AG04449 (cell line): Measurements from ENCODE around the gene ZFP36L2.
A peak's percentile ranks its signal among the peaks of the same experiment; 100 is the strongest.

ENCODE experiments used
- CTCF ChIA-PET: fragments of 350-600 bp; formaldehyde crosslinking; extraction: SDS; loops from one replicate; lab custom pipeline; 2021; ENCODE audit warnings: antibody characterized with exemption; lab: Yijun Ruan, JAX
- POLR2A ChIA-PET: fragments of 400-600, 350-600 bp; formaldehyde crosslinking; extraction: SDS; loops from one replicate; lab custom pipeline; 2020; ENCODE audit warnings: antibody characterized with exemption, inconsistent platforms; lab: Yijun Ruan, JAX
- DNase-seq: peaks from one replicate; pipeline ENCODE4 v3.0.0-alpha.2; 2010; ENCODE audit warnings: low read depth, low spot score
- H3K4me3 ChIP-seq: 2 replicates; pipeline ENCODE4 v1.5.1; 2011; ENCODE audit warnings: low read depth, mild to moderate bottlenecking, control low read depth, low read length
- TF ChIP-seq, protein P1 (sequence below): IDR thresholded peaks from one replicate; pipeline ENCODE4 v1.5.1; 2011; ENCODE audit warnings: mild to moderate bottlenecking, moderate library complexity, low read length, control low read depth, inconsistent platforms; ENCODE audit not compliant: insufficient read depth; ENCODE audit errors: missing control alignments

The ZFP36L2 gene

DNA sequence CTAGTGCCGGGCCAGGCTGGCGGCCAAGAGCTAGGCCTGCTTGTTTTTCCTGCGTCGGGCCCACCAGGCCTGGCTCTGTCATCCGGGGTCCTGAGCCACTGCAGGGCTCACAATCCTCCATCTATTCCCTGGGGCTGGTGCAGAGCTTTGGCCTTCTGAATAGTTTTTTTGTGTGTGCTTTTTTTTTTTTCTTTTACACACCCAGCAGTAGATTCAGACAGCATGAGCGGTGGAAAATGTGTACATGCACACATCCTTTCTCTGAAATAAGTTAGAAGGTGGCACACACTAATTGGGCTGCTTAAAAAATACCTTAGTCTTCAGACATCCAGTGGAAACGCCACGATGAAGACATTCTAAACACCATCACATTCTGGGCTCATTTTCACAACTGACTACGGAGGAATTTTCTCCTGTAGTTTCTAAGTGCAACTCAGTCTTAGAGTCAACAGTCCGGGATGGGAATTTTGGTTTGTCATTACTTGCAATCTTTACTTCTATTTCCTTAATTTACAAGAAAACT, 6.1 kb downstream of the ZFP36L2 start:
- ChIA-PET POLR2A (interaction anchor here (0.7 to 3.1 kb wide), 8 partner anchors 56 to 257 kb away, joined by 3 to 17 read pairs (median 4); no protein-coding TSS in a partner anchor), CTCF (interaction anchor here (1.2 to 15.0 kb wide), 8 partner anchors 9 to 384 kb away, joined by 3 to 293 read pairs (median 6); no protein-coding TSS in a partner anchor)
- DNase-seq: no peak
- TF ChIP-seq, protein P1, sequence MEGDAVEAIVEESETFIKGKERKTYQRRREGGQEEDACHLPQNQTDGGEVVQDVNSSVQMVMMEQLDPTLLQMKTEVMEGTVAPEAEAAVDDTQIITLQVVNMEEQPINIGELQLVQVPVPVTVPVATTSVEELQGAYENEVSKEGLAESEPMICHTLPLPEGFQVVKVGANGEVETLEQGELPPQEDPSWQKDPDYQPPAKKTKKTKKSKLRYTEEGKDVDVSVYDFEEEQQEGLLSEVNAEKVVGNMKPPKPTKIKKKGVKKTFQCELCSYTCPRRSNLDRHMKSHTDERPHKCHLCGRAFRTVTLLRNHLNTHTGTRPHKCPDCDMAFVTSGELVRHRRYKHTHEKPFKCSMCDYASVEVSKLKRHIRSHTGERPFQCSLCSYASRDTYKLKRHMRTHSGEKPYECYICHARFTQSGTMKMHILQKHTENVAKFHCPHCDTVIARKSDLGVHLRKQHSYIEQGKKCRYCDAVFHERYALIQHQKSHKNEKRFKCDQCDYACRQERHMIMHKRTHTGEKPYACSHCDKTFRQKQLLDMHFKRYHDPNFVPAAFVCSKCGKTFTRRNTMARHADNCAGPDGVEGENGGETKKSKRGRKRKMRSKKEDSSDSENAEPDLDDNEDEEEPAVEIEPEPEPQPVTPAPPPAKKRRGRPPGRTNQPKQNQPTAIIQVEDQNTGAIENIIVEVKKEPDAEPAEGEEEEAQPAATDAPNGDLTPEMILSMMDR: no peak
- H3K4me3 ChIP-seq: peak overlapping the region; percentile 86

DNA sequence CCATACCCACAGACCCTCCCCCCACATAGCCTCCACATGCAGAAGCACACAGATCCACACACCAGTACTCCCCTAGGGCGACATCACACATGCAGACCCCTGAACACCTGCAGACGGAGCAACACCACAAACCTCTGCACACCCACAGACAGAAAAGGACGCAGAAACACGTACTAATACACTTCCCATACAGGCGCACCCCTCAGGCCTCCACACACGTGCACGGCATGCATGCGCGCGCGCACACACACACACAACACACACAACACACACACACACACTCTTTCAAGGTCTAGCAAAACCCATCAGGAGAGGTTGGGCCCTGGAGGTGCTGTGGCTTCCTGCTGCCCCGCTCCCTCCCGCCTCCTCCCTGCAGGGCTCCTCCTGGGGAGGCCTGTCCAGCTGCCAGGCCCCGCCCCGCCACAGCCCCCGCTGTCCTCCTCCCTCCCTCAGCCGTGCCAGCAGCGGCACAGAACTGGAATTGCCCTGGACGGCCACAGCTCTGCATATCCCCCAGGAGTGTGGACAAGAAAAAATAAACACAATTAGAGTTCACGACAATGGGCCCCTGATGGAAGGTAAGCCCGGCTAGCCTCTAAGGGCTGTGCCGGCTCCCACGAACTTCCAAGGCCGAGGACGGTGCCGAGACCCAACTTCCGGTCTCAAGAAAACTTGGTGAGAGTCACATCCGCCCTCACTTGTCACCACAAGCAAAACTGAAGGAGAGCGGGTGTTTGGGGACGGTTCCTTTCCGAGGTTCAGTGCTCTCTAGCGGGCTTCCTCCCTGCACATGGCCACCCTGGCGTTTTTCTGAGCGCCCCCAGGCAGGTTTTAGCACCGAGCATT, 6.8 kb downstream of the ZFP36L2 start:
- CTCF ChIA-PET: interaction anchor here (1.2 to 15.0 kb wide), 10 partner anchors 7 to 383 kb away, joined by 3 to 293 read pairs (median 6); partner anchors contain the start of gene ZFP36L2
- DNase-seq: no peak
- TF ChIP-seq, protein P1: no peak
- H3K4me3 ChIP-seq: peak overlapping the region; percentile 86
- POLR2A ChIA-PET: interaction anchor here (0.7 to 3.1 kb wide), 7 partner anchors 55 to 265 kb away, joined by 3 to 17 read pairs (median 4); no protein-coding TSS in a partner anchor

DNA sequence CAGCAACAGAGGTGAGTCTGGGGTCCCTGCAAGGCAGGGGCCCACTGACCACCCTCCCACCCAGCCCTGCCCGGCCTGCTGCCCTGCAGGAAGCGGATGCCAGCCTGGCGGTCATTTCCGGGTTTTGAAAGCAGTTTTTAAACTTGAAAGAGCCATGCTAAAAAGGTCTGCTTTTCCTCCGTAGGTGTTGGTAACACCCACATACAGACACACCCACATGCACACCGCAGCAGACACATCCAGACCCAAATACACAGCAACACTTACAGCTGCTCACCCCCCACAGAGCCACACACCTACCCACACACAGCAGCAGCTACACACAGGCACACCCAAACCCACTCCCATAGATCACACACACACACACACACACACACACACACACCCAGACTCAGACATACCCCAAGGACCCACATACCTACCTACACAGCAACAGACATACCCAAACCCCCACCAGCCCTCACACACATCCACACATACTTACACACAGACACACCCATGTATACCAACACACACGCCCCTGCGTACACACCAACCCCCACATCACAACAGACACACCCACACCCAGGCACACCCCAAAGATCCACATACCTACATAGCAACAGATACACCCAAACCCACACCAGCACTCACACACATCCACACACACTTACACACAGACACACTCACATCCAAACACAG, 7.6 kb downstream of the ZFP36L2 start:
- H3K4me3 ChIP-seq: peak overlapping the region; percentile 86
- CTCF ChIA-PET: interaction anchor here (0.8 to 15.0 kb wide), 11 partner anchors 8 to 390 kb away, joined by 3 to 293 read pairs (median 4); partner anchors contain the start of gene ZFP36L2
- TF ChIP-seq, protein P1: no peak
- DNase-seq: no peak
- POLR2A ChIA-PET: interaction anchor here (1.0 to 3.1 kb wide), 4 partner anchors 8 to 266 kb away, joined by 4 to 17 read pairs (median 8); partner anchors contain the start of gene ZFP36L2

DNA sequence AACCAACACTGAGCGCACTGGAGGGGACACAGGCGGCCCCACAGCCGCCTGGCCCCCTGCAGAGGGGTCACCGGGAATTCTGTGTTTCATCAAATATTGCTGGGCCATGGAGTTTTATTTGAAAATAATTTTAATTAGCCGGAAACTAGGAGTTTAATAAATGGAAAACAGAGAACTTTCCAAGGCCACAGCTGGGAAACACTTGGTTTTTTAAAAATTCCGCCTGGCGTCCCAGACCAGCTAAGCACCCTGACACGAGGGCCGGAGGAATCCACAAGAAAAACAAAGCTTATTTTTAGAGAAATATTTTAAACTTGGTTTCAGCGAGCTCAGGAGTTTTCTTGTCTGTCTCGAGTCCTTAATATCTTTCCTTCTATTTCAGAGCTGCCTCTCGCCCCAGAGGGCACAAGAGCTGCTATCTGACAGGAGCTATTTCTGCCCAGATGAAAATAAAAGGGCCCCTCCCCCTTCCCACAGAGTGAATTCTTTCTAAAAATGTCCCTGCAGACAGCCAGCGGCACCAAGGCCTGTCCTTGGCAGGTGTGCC, 8.2 kb downstream of the ZFP36L2 start:
- no peak for DNase-seq
- ChIA-PET CTCF (interaction anchor here (0.8 to 2.6 kb wide), 9 partner anchors 9 to 390 kb away, joined by 3 to 15 read pairs (median 4); partner anchors contain the start of gene ZFP36L2), POLR2A (interaction anchor here (0.5 to 3.1 kb wide), 5 partner anchors 8 to 266 kb away, joined by 3 to 17 read pairs (median 6); partner anchors contain the start of gene ZFP36L2)
- TF ChIP-seq, protein P1: no peak
- H3K4me3 ChIP-seq: peak overlapping the region; percentile 86

DNA sequence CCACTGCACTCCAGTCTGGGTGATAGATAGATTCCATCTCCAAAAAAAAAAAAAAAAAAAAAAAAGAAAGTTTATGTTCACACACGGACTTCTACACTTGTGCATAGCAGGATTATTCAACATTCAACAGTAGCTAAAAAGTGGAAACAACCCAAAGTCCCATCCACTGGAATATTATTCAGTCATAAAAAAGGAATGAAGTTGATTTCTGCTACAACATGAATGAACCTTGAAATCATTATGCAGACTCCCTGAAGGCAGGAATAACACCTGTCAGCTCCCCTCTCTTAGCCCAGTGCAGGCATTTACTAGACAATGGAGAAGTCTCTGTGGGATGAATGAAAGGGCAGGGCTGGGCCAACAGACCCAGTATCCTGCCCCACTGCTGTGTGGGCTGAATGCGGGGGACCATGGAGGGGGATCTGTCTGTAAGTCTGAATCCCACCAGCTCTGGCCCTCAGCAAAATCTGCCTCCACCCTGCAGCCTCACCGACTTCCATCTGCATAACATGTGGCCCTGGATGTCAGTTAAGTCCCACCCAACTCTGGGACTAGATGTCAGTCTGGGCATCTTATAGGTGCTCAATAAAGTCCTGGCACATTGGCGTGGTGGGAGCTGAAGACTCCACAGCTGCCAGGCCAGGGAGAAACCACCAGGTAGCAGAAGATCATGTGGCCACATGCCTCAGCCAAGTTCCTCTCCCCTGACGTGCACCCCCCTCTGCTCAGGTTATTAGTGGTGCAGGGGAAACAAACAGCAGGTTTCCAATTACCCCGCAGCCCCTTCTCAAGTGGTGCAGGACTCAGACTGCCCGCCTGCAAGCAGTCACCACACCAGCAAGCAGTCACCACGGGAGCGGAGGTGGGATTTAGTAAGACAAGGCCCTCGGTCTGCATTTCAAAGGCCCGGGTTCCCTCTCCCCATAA, 8.9 kb downstream of the ZFP36L2 start:
- CTCF ChIA-PET: interaction anchor here (0.6 to 2.6 kb wide), 12 partner anchors 11 to 389 kb away, joined by 3 to 15 read pairs (median 4); no protein-coding TSS in a partner anchor
- DNase-seq: no peak
- POLR2A ChIA-PET: interaction anchor here (0.5 to 1.9 kb wide), 3 partner anchors 9 to 143 kb away, joined by 3 to 9 read pairs (median 6); partner anchors contain the start of gene ZFP36L2
- H3K4me3 ChIP-seq: no peak overlapping the region
- TF ChIP-seq, protein P1: no peak
